NCI-H1105 (cell line): ENCODE measurements around the gene PPARG.

Experiments
- DNase-seq: peaks from one replicate; lab custom pipeline; 2025; lab: John Stamatoyannopoulos, UW

Gene PPARG

GRCh38 chr3:12313519-12313918 is 24.6 kb downstream of the PPARG start:
- no peak for DNase-seq

GRCh38 chr3:12316253-12316652 is 27.4 kb downstream of the PPARG start:
- no peak for DNase-seq

- no peak for DNase-seq
Observed at GRCh38 chr3:12316729-12317351, 28.0 kb downstream of the PPARG start.

GRCh38 chr3:12317914-12318313 is 29.0 kb downstream of the PPARG start:
- no peak for DNase-seq

GRCh38 chr3:12318758-12319621 is 30.1 kb downstream of the PPARG start:
- no peak for DNase-seq

GRCh38 chr3:12321015-12321414 is 32.1 kb downstream of the PPARG start:
- DNase-seq, result no peak

- DNase-seq, result no peak
Observed at GRCh38 chr3:12323237-12323636, 34.4 kb downstream of the PPARG start.

GRCh38 chr3:12325586-12326515 is 37.0 kb downstream of the PPARG start:
- no peak for DNase-seq

- DNase-seq, result no peak
Observed at GRCh38 chr3:12327021-12327420, 38.2 kb downstream of the PPARG start.

- DNase-seq, result no peak
Observed at GRCh38 chr3:12328132-12328836, 39.4 kb downstream of the PPARG start.

- DNase-seq, result no peak
Observed at GRCh38 chr3:12328837-12329462, 40.1 kb downstream of the PPARG start.

- DNase-seq, result no peak
Observed at GRCh38 chr3:12334786-12335185, 45.9 kb downstream of the PPARG start.

- DNase-seq, result no peak
Observed at GRCh38 chr3:12335421-12335820, 46.6 kb downstream of the PPARG start.

GRCh38 chr3:12336099-12336498 is 47.2 kb downstream of the PPARG start:
- DNase-seq, result no peak

GRCh38 chr3:12338595-12339546 is 50.0 kb downstream of the PPARG start:
- DNase-seq, result no peak

- DNase-seq, result no peak
Observed at GRCh38 chr3:12339701-12340480, 51.0 kb downstream of the PPARG start.

GRCh38 chr3:12340506-12340905 is 51.6 kb downstream of the PPARG start:
- DNase-seq, result no peak

- DNase-seq, result no peak
Observed at GRCh38 chr3:12342151-12342550, 53.3 kb downstream of the PPARG start.

GRCh38 chr3:12343047-12343501 is 54.2 kb downstream of the PPARG start:
- no peak for DNase-seq
